ENCODE data around the gene TMEM165.

TMEM165 gene

DNA sequence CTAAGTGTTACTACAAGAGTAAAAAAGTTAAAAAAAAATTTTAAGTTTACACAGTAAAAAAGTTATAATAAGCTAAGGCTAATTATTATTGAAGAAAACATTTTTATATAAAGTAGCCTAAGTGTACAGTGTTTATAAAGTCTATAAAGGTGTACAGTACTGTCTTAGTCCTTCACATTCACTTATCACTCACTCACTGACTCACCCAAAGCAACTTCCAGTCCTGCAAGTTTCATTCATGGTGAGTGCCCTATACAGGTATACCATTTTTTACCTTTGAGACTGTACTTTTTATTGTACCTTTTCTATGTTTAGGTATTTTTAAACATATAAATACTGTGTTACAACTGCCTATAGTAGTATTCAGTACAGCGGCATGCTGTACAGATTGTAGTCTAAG, 74.2 kb downstream of the TMEM165 start:
- DNase-seq, result no peak

Data from activated CD4-positive, CD25-positive, alpha-beta regulatory T cell treated with anti-CD3 and anti-CD28 coated beads, Interleukin-2, amount 50 U/mL, for 72 hours (primary cell).